Suprapubic skin (tissue), 3 donors: ENCODE data around the gene DEDD2.

Experiments used
- EP300 ChIP-seq: sonication (generic); formaldehyde crosslinking; IDR thresholded peaks from one replicate; pipeline ENCODE4 v1.6.1; 2017; ENCODE audit warnings: antibody characterized with exemption
- TF ChIP-seq, protein P1 (sequence below), 2 donors: fragments of 200-600 bp in 1 of 2; fragments of 450-650 bp in 1 of 2; sonication (generic) in 1 of 2; IDR thresholded peaks; one replicate each; pipeline ENCODE4 v1.5.1; 2016 to 2019; ENCODE audit warnings: antibody characterized with exemption in 2 of 2, mild to moderate bottlenecking in 1 of 2, moderate library complexity in 1 of 2

DNA sequence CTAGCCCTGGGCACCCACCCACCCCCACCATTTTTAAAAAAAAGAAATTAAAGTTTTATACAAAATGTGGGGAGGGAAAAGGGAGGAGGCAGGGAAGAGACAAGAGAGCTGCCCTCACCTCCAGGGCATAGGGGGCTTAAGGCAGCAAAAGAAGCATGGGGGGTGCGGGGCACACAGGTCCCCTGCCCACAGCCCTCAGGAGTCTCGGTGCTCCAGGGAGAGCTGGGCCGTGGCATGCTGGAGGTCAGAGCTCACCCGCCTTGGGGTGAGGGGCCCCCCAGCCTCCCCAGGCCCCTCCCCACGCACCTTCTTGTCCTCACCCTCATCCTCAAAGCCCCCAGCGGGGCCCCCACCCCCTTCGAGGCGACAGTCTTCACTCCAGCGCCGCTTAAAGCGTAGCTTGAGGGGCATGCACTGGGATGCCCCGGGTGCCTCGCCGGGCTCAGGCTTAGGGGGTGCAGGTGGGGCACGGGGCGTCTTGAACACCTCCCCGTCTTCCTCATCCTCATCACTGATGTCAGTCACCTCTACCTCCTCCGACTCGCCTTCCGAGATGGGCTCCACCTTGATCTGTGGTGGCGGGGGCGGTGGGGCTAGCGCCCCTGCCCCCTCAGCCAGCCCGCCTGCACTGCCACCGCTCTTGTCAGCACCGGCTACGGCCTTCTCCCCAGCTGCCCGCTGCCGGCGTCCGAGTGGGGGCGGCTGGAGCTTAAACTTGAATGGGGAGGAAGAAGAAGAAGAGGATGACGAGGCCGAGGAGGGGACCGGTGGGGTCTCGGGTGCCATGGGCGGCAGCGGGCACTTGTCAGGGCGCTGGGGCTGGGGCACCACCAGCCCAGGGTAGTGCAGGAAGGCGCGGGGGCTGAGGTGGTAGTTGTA is 31.0 kb upstream of the DEDD2 start:
- TF ChIP-seq, protein P1, sequence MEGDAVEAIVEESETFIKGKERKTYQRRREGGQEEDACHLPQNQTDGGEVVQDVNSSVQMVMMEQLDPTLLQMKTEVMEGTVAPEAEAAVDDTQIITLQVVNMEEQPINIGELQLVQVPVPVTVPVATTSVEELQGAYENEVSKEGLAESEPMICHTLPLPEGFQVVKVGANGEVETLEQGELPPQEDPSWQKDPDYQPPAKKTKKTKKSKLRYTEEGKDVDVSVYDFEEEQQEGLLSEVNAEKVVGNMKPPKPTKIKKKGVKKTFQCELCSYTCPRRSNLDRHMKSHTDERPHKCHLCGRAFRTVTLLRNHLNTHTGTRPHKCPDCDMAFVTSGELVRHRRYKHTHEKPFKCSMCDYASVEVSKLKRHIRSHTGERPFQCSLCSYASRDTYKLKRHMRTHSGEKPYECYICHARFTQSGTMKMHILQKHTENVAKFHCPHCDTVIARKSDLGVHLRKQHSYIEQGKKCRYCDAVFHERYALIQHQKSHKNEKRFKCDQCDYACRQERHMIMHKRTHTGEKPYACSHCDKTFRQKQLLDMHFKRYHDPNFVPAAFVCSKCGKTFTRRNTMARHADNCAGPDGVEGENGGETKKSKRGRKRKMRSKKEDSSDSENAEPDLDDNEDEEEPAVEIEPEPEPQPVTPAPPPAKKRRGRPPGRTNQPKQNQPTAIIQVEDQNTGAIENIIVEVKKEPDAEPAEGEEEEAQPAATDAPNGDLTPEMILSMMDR (IDR thresholded peaks at IDR 0.05): no peak
- no peak for TF ChIP-seq EP300
